Esophagus squamous epithelium (tissue), 5 donors: ENCODE data around the gene CBX3. TPM values are rescaled to one million over a fixed set of nuclear protein-coding genes. Genes with fewer than 3 reads are reported as not detected.

Experiments
- DNase-seq: peaks from one replicate; lab custom pipeline; 2025; lab: John Stamatoyannopoulos, UW
- H3K27ac ChIP-seq, 4 donors: fragments of 200-600 bp; sonication (generic); one replicate each; pipeline ENCODE4 v1.5.1; 2016 to 2019; ENCODE audit warnings: mild to moderate bottlenecking in 1 of 4
- H3K27me3 ChIP-seq, 4 donors: fragments of 200-600 bp; sonication (generic); 1 replicate in 3 of 4; 2 replicates in 1 of 4; pipeline versions ENCODE4 v1.5.1 to v1.6.0; 2017 to 2021; ENCODE audit warnings: antibody characterized with exemption in 1 of 4
- H3K36me3 ChIP-seq, 3 donors: fragments of 200-600 bp; sonication (generic); one replicate each; pipeline ENCODE4 v1.5.1; 2016 to 2019
- H3K4me1 ChIP-seq, 3 donors: fragments of 200-600 bp; sonication (generic); one replicate each; pipeline ENCODE4 v1.5.1; 2017 to 2019
- H3K4me3 ChIP-seq, 4 donors: fragments of 200-600 bp; sonication (generic); 1 replicate in 3 of 4; 2 replicates in 1 of 4; pipeline ENCODE4 v1.5.1; 2016 to 2019; ENCODE audit warnings: mild to moderate bottlenecking in 2 of 4, moderate library complexity in 1 of 4
- H3K9me3 ChIP-seq, 3 donors: fragments of 200-600 bp; sonication (generic); one replicate each; pipeline ENCODE4 v1.5.1; 2016 to 2019
- POLR2A ChIP-seq, 4 donors: fragments of 450-650 bp; IDR thresholded peaks; one replicate each; pipeline ENCODE4 v1.6.1; 2017; ENCODE audit warnings: antibody characterized with exemption in 4 of 4, mild to moderate bottlenecking in 4 of 4, moderate library complexity in 3 of 4
- WGBS, 2 donors: methylation state at CpG; one replicate each; pipeline ENCODE4 v1.1.5; 2018; 5-methylcytosine and 5-hydroxymethylcytosine counted together
- intact Hi-C: fragments of 100-400 bp; cut with DNase I; formaldehyde crosslinking; loops from one replicate; pipeline ENCODE4 v1.15.0; 2022
- total RNA-seq, 4 donors: library from RNA; depleted of rRNA; stranded (reverse); fragments of >200 nt; gene quantifications; one replicate each; pipeline ENCODE4 v1.1.0, GENCODE V29; 2016
- TF ChIP-seq, protein P1 (sequence below), 6 experiments: fragments of 450-650 bp in 4 of 6; fragments of 200-600 bp in 2 of 6; sonication (generic) in 2 of 6; IDR thresholded peaks; one replicate each; pipeline ENCODE4 v1.5.1; 2016 to 2019; ENCODE audit warnings: antibody characterized with exemption in 6 of 6, mild to moderate bottlenecking in 4 of 6, moderate library complexity in 4 of 6
- donor health status: DM: yes; HTN: yes; CAD: no.

The CBX3 gene
- total RNA-seq, 4 donors from 2014 or later = 24.6 to 85.3 (median 74.2) TPM

- Histone ChIP-seq H3K27me3 (peaks cover 0 to 17% (median 0%) of the 10 kb centered on the region in 4 donors), H3K9me3 (no peaks in the 10 kb centered on the region), H3K36me3 (no peaks in the 10 kb centered on the region), H3K27ac (no peak overlapping the region), H3K4me1 (no peaks in the 10 kb centered on the region), H3K4me3 (no peak overlapping the region)
- intact Hi-C loops = no loop called here
- WGBS, 2 donors = 86 to 88% methylated on average over 2 of the region's 2 CpGs
- no peak for TF ChIP-seq POLR2A (IDR thresholded peaks at IDR 0.05)
- TF ChIP-seq, protein P1, sequence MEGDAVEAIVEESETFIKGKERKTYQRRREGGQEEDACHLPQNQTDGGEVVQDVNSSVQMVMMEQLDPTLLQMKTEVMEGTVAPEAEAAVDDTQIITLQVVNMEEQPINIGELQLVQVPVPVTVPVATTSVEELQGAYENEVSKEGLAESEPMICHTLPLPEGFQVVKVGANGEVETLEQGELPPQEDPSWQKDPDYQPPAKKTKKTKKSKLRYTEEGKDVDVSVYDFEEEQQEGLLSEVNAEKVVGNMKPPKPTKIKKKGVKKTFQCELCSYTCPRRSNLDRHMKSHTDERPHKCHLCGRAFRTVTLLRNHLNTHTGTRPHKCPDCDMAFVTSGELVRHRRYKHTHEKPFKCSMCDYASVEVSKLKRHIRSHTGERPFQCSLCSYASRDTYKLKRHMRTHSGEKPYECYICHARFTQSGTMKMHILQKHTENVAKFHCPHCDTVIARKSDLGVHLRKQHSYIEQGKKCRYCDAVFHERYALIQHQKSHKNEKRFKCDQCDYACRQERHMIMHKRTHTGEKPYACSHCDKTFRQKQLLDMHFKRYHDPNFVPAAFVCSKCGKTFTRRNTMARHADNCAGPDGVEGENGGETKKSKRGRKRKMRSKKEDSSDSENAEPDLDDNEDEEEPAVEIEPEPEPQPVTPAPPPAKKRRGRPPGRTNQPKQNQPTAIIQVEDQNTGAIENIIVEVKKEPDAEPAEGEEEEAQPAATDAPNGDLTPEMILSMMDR (IDR thresholded peaks at IDR 0.05) = no peak
- DNase-seq = no peak
Measured at GRCh38 chr7:26227987-26228386, 26.4 kb downstream of the CBX3 start.

DNA sequence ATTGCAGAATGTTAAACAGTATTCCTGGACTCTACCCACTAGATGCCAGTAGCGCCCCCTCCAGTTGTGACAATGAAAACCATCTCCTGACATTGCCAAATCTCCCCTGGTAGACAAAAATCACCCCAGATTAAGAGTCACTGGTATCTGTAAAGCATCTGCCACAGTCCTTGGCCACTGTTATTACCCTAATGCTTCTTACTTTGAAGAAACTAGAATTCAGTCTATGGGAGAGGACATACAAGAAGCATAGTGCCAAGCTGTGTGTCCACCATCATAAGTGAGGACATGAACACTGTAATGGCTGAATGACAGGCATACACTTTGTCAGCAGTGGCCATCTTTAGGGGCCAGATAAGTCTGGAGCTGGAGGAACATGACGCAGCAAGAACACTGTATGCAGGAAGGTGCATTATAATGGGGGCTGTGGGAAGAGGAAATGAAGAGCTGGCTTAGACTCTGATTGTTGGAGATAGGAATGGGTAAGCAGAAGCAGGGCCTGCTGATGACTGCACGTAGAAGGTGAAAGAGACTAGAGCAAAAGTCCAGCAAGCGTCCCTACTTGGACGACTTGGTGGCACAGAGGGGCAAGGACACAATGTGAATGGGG lies 32.5 kb downstream of the CBX3 start:
- DNase-seq = no peak
- 67 to 71% methylated on average over 5 of the region's 5 CpGs for WGBS, 2 donors
- Histone ChIP-seq H3K9me3 (no peaks in the 10 kb centered on the region), H3K27ac (no peak overlapping the region), H3K36me3 (no peaks in the 10 kb centered on the region), H3K27me3 (peaks cover 0 to 6% (median 0%) of the 10 kb centered on the region in 4 donors), H3K4me1 (no peaks in the 10 kb centered on the region), H3K4me3 (no peak overlapping the region)
- no peak for TF ChIP-seq POLR2A (IDR thresholded peaks at IDR 0.05)
- TF ChIP-seq, protein P1 (IDR thresholded peaks at IDR 0.05) = no peak
- intact Hi-C loops = no loop called here

GRCh38 chr7:26237035-26237807 lies 35.7 kb downstream of the CBX3 start:
- H3K9me3 ChIP-seq = no peaks in the 10 kb centered on the region
- no peaks in the 10 kb centered on the region for H3K4me1 ChIP-seq
- DNase-seq = no peak
- WGBS, 2 donors = 53 to 70% methylated on average over 6 of the region's 6 CpGs
- no peak overlapping the region for H3K27ac ChIP-seq
- peaks cover 0 to 14% (median 0%) of the 10 kb centered on the region in 4 donors for H3K27me3 ChIP-seq
- intact Hi-C loops = no loop called here
- H3K4me3 ChIP-seq = no peak overlapping the region
- H3K36me3 ChIP-seq = no peaks in the 10 kb centered on the region
- TF ChIP-seq POLR2A (IDR thresholded peaks at IDR 0.05) = no peak
- TF ChIP-seq, protein P1 (IDR thresholded peaks at IDR 0.05) = no peak

GRCh38 chr7:26238032-26238431 lies 36.5 kb downstream of the CBX3 start:
- WGBS, 2 donors = 57 to 66% methylated on average over 3 of the region's 3 CpGs
- intact Hi-C loops = no loop called here
- Histone ChIP-seq H3K9me3 (no peaks in the 10 kb centered on the region), H3K36me3 (no peaks in the 10 kb centered on the region), H3K27ac (no peak overlapping the region), H3K4me3 (no peak overlapping the region), H3K27me3 (peaks cover 0 to 14% (median 0%) of the 10 kb centered on the region in 4 donors), H3K4me1 (no peaks in the 10 kb centered on the region)
- TF ChIP-seq, protein P1 (IDR thresholded peaks at IDR 0.05) = no peak
- TF ChIP-seq POLR2A (IDR thresholded peaks at IDR 0.05) = no peak
- DNase-seq = no peak

DNA sequence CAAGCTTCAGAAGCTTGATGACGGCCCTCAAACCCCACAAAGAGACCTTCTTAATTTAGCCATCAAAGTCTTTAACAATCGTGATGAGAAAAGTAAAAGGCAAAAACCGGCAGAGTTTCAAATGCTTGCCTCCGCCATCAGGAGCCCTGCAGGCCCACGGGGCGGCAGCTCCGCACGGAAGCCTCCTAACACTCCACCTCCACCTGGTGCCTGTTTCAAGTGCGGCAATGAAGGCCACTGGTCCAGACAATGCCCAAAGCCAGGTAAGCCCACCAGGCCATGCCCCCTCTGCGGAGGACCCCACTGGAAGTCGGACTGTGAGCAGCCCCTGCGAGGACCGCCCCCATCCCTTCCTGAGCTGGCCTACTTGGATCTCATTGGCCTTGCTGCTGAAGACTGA lies 43.6 kb downstream of the CBX3 start:
- DNase-seq = no peak
- 85 to 92% methylated on average over 7 to 11 of the region's 13 CpGs for WGBS, 2 donors

More for the DNA sequence above, 43.6 kb downstream of the CBX3 start:
- Histone ChIP-seq H3K4me1 (no peaks in the 10 kb centered on the region), H3K27ac (no peak overlapping the region), H3K27me3 (peaks cover 0 to 28% (median 0%) of the 10 kb centered on the region in 4 donors), H3K9me3 (no peaks in the 10 kb centered on the region), H3K36me3 (no peaks in the 10 kb centered on the region), H3K4me3 (no peak overlapping the region)
- no peak for TF ChIP-seq POLR2A (IDR thresholded peaks at IDR 0.05)
- TF ChIP-seq, protein P1 (IDR thresholded peaks at IDR 0.05) = no peak
- intact Hi-C loops = no loop called here
